Activated naive CD4-positive, alpha-beta T cell treated with anti-CD3 and anti-CD28 coated beads, Interleukin-2, amount 50 U/mL, for 24 hours (primary cell): ENCODE results near the gene PDE3A.
"Not testable (repeated sequence)": the region's sequence is repeated elsewhere in the genome, so short reads cannot be mapped to it uniquely, and the experiment has no call there.

Experiments
- H3K27ac Mint-ChIP-seq: one replicate; pipeline ENCODE4 v1.8.0; 2021; ENCODE audit warnings: mild to moderate bottlenecking, mixed read lengths
- H3K27me3 Mint-ChIP-seq: one replicate; pipeline ENCODE4 v1.8.0; 2021; ENCODE audit warnings: mixed read lengths
- H3K36me3 Mint-ChIP-seq: one replicate; pipeline ENCODE4 v1.8.0; 2021; ENCODE audit warnings: mixed read lengths
- H3K4me1 Mint-ChIP-seq: one replicate; pipeline ENCODE4 v1.8.0; 2021; ENCODE audit warnings: mixed read lengths
- H3K4me3 Mint-ChIP-seq: one replicate; pipeline ENCODE4 v1.8.0; 2021; ENCODE audit warnings: mild to moderate bottlenecking, mixed read lengths
- H3K9me3 Mint-ChIP-seq: one replicate; pipeline ENCODE4 v1.8.0; 2021; ENCODE audit warnings: mixed read lengths

The PDE3A gene

DNA sequence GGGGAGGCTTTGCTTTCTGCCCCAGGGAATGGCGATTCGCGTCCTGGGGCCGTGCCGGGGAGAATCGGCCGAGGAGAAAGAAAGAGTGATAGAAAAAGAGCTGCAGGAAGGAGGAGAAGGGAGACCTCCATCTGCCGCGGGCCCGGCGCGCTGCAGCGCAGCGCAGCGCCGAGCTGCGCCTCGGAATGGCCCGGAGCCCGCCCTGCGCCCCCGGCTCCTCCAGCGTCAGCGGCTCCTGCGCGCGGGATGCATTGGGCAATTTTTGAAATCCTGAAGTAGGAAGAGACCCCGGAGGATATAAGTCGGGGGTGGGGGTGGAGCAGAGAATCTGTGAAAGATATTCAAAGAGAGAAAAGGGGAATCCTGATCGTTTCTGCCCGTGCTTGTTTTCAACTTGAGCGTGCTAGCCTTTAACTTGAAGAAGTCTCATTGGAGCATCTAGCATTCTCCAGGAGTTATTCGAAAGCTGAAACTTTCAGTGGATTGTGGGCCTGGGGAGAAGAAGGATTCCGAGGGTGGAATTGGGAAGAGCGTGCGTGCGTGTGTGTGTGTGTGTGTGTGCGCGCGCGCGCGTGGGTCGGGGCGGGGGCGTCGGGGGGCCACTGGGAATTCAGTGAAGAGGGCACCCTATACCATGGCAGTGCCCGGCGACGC lies 441 bp downstream of the PDE3A start:
- H3K4me3 Mint-ChIP-seq: no peak overlapping the region
- H3K4me1 Mint-ChIP-seq: no peaks in the 10 kb centered on the region
- no peak overlapping the region for H3K27ac Mint-ChIP-seq
- no peaks in the 10 kb centered on the region for H3K36me3 Mint-ChIP-seq
- peaks cover 26% of the 10 kb centered on the region for H3K27me3 Mint-ChIP-seq
- H3K9me3 Mint-ChIP-seq: no peaks in the 10 kb centered on the region

- H3K4me3 Mint-ChIP-seq: no peak overlapping the region
- peaks cover 26% of the 10 kb centered on the region for H3K27me3 Mint-ChIP-seq
- H3K27ac Mint-ChIP-seq: no peak overlapping the region
- no peaks in the 10 kb centered on the region for H3K4me1 Mint-ChIP-seq
- H3K9me3 Mint-ChIP-seq: no peaks in the 10 kb centered on the region
- H3K36me3 Mint-ChIP-seq: no peaks in the 10 kb centered on the region
Observed at GRCh38 chr12:20369305-20370013, 1.1 kb downstream of the PDE3A start.

DNA sequence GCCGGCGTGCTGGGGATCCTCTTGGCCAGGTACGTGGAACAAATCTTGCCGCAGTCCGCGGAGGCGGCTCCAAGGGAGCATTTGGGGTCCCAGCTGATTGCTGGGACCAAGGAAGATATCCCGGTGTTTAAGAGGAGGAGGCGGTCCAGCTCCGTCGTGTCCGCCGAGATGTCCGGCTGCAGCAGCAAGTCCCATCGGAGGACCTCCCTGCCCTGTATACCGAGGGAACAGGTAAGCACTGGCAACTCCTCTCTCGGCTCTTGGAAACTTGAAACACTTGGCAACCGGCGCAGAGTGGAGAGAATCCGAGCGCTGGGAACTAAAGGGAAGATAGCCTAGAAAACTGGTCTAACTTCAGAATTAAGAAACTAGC lies 1.7 kb downstream of the PDE3A start:
- Mint-ChIP-seq H3K4me1 (no peaks in the 10 kb centered on the region), H3K9me3 (no peaks in the 10 kb centered on the region), H3K36me3 (no peaks in the 10 kb centered on the region), H3K27ac (no peak overlapping the region), H3K27me3 (peaks cover 28% of the 10 kb centered on the region), H3K4me3 (no peak overlapping the region)

GRCh38 chr12:20370866-20371519 lies 2.7 kb downstream of the PDE3A start:
- Mint-ChIP-seq H3K36me3 (no peaks in the 10 kb centered on the region), H3K27ac (no peak overlapping the region), H3K4me1 (no peaks in the 10 kb centered on the region), H3K4me3 (no peak overlapping the region), H3K27me3 (peaks cover 28% of the 10 kb centered on the region), H3K9me3 (no peaks in the 10 kb centered on the region)

GRCh38 chr12:20372326-20373096 lies 4.2 kb downstream of the PDE3A start:
- Mint-ChIP-seq H3K9me3 (no peaks in the 10 kb centered on the region), H3K27me3 (peaks cover 23% of the 10 kb centered on the region), H3K4me1 (no peaks in the 10 kb centered on the region), H3K36me3 (no peaks in the 10 kb centered on the region), H3K27ac (no peak overlapping the region), H3K4me3 (no peak overlapping the region)

- Mint-ChIP-seq H3K36me3 (no peaks in the 10 kb centered on the region), H3K4me1 (no peaks in the 10 kb centered on the region), H3K27me3 (peaks cover 10% of the 10 kb centered on the region), H3K27ac (no peak overlapping the region), H3K4me3 (no peak overlapping the region), H3K9me3 (no peaks in the 10 kb centered on the region)
Observed at GRCh38 chr12:20374795-20375194, 6.5 kb downstream of the PDE3A start.

DNA sequence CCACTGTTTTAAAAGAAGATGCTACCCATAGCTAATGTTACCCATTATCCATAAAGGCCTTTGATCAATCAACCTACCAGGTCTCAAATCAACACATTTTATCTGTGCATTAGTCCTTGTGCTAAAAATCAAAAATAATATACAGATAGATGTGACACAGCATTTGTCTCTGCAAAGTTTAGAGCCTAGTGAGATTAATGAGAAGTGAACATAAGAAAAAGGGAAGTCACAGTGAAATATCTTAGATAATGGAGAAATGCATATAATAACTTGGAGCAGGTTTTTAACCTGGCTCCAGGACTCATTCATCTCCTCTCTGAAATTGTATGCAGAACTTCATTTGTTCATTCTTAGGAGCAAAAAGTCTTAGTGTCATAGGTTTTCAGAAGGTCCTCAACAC lies 7.2 kb downstream of the PDE3A start:
- Mint-ChIP-seq H3K4me3 (no peak overlapping the region), H3K4me1 (no peaks in the 10 kb centered on the region), H3K9me3 (no peaks in the 10 kb centered on the region), H3K27ac (no peak overlapping the region), H3K27me3 (peaks cover 4% of the 10 kb centered on the region), H3K36me3 (no peaks in the 10 kb centered on the region)

DNA sequence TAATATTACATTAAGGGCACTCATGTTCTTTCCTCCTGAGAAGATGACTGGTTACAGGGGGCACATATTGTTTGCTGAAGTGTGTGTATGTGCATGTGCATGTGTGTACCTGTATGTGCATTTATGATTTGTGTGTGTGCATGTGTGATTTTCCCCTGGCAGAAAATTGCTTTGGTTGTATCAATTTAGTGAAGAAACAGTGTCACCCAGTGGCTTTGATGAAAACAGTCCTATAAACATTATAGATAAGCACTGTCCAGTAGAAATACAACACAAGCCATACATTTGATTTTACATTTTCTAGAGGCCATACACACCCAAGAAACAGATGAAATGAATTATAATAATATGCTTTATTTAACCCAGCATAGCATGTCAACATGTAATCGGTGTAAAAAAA lies 8.6 kb downstream of the PDE3A start:
- H3K36me3 Mint-ChIP-seq: no peaks in the 10 kb centered on the region
- no peak overlapping the region for H3K27ac Mint-ChIP-seq
- peaks cover 2% of the 10 kb centered on the region for H3K27me3 Mint-ChIP-seq
- H3K9me3 Mint-ChIP-seq: no peaks in the 10 kb centered on the region
- no peak overlapping the region for H3K4me3 Mint-ChIP-seq
- no peaks in the 10 kb centered on the region for H3K4me1 Mint-ChIP-seq

DNA sequence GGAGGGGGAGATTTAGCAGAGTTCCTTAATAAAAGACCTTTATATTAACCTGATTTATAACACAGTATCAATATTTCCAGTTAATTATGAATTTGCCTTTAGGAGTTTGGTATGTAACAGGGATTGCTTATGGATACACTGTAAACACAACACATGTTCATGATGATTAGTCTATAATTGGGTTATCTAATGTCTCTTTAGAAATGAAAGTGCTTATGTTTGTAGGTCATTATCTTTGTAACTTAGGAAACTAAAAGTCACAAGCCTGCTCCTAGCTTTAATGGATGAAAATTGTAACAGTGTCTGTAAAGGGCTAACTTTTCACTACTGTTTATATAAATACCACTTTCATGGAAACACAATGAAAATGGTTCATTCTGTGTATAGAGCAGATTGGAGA lies 9.4 kb downstream of the PDE3A start:
- Mint-ChIP-seq H3K27ac (no peak overlapping the region), H3K4me3 (no peak overlapping the region), H3K4me1 (no peaks in the 10 kb centered on the region), H3K36me3 (no peaks in the 10 kb centered on the region), H3K27me3 (peaks cover 2% of the 10 kb centered on the region), H3K9me3 (no peaks in the 10 kb centered on the region)

DNA sequence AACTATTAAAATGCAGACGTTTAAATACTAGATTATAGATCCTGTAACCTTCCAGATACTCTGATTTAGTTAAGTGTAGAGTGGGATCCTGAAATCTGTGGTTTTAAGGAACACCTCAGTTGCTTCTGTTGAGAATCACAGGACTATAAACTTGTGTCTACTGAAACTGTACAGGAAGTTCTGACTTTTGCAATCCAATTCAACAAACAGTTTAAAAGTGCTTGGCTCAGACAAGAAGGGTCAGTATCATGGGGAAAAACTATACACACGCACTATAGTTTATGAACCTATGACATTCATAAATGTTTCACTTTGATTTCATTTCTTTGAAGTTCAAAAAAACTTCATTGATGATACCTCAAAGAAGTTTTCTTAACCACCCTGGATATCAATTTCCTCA lies 13.8 kb downstream of the PDE3A start:
- H3K4me3 Mint-ChIP-seq: no peak overlapping the region
- no peak overlapping the region for H3K27ac Mint-ChIP-seq
- H3K27me3 Mint-ChIP-seq: no peaks in the 10 kb centered on the region
- H3K9me3 Mint-ChIP-seq: peaks cover 6% of the 10 kb centered on the region
- H3K36me3 Mint-ChIP-seq: no peaks in the 10 kb centered on the region
- H3K4me1 Mint-ChIP-seq: no peaks in the 10 kb centered on the region

GRCh38 chr12:20383612-20384011 lies 15.3 kb downstream of the PDE3A start:
- no peaks in the 10 kb centered on the region for H3K4me1 Mint-ChIP-seq
- peaks cover 6% of the 10 kb centered on the region for H3K9me3 Mint-ChIP-seq
- H3K4me3 Mint-ChIP-seq: no peak overlapping the region

DNA sequence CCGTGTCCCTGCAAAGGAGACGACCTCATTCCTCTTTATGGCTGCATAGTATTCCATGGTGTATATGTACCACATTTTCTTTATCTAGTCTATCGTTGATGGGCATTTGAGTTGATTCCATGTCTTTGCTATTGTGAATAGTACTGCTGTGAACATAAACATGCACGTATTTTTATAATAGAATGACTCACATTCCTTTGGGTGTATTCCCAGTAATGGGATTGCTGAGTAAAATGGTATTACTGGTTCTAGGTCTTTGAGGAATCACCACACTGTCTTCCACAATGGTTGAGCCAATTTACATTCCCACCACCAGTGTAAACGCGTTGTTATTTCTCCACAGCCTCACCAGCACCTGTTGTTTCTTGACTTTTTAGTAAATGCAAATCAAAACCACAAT lies 16.5 kb downstream of the PDE3A start:
- H3K4me3 Mint-ChIP-seq, H3K36me3 Mint-ChIP-seq, H3K9me3 Mint-ChIP-seq, H3K4me1 Mint-ChIP-seq, H3K27me3 Mint-ChIP-seq, H3K27ac Mint-ChIP-seq: not testable (repeated sequence)

More at GRCh38 chr12:20383612-20384011, 15.3 kb downstream of the PDE3A start:
- Mint-ChIP-seq H3K27me3 (no peaks in the 10 kb centered on the region), H3K27ac (no peak overlapping the region), H3K36me3 (no peaks in the 10 kb centered on the region)

DNA sequence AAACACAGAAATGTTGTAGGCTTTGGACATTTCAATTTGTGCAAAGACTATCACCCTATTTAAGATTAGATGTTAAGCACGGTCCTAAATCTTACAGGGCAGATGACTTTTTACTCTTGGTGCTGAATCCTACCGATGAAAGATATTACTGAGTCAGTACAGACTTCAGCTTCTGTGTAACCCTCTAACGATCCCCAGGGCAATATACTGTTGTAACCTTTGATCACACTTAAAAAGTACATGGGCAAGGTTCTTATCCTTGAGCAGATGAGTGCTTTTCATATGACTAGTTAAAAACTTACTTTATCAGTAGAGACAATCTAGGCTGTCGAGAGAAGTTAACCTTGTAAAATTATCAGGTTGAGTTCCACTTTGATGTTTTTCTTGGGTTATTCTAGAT lies 22.5 kb downstream of the PDE3A start:
- H3K4me3 Mint-ChIP-seq: no peak overlapping the region
- no peaks in the 10 kb centered on the region for H3K27me3 Mint-ChIP-seq
- no peak overlapping the region for H3K27ac Mint-ChIP-seq
- H3K36me3 Mint-ChIP-seq: no peaks in the 10 kb centered on the region
- peaks cover 12% of the 10 kb centered on the region for H3K9me3 Mint-ChIP-seq
- no peaks in the 10 kb centered on the region for H3K4me1 Mint-ChIP-seq

DNA sequence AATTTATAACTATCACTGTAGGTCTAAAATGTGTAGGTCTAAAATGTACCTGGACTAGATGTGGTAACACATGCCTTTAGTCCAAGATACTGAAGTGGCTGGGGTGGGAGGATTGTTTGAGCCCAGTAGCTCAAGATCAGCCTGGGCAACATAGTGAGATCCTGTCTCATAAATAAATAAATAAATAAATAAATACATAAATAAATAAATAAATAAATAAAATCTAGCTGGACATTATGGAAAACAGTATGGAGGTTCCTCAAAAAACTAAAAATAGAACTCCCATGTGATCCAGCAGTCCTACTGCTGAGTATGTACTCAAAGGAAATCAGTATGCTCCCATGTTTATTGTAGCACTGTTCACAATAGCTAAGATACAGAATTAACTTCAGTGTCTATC lies 24.0 kb downstream of the PDE3A start:
- Mint-ChIP-seq H3K27me3 (no peaks in the 10 kb centered on the region), H3K9me3 (peaks cover 6% of the 10 kb centered on the region), H3K27ac (no peak overlapping the region), H3K4me3 (no peak overlapping the region), H3K36me3 (no peaks in the 10 kb centered on the region), H3K4me1 (no peaks in the 10 kb centered on the region)

GRCh38 chr12:20393707-20394106 lies 25.4 kb downstream of the PDE3A start:
- H3K4me1 Mint-ChIP-seq: no peaks in the 10 kb centered on the region
- H3K36me3 Mint-ChIP-seq: no peaks in the 10 kb centered on the region
- H3K27ac Mint-ChIP-seq: no peak overlapping the region
- H3K27me3 Mint-ChIP-seq: no peaks in the 10 kb centered on the region
- H3K4me3 Mint-ChIP-seq: no peak overlapping the region
- H3K9me3 Mint-ChIP-seq: peaks cover 6% of the 10 kb centered on the region
